Endodermal cell (in vitro differentiated cells): ENCODE measurements around the gene SOCS6. TPM values are rescaled to one million over a fixed set of nuclear protein-coding genes. Genes with fewer than 3 reads are reported as not detected.

Experiments used
- DNase-seq: peaks from one replicate; pipeline ENCODE4 v3.0.0-alpha.2; 2017
- H3K27ac ChIP-seq: 2 replicates; pipeline ENCODE4 v1.5.1; 2013; ENCODE audit warnings: mild to moderate bottlenecking, low read depth, low read length, moderate library complexity
- H3K27me3 ChIP-seq: 2 replicates; pipeline ENCODE4 v1.6.1; 2013; ENCODE audit warnings: mild to moderate bottlenecking, low read length, moderate library complexity; ENCODE audit not compliant: insufficient read depth, control insufficient read depth, poor library complexity, severe bottlenecking
- H3K36me3 ChIP-seq: 2 replicates; pipeline ENCODE4 v1.7.0; 2013; ENCODE audit warnings: mild to moderate bottlenecking, low read length, moderate library complexity; ENCODE audit not compliant: control insufficient read depth, insufficient read depth
- H3K4me1 ChIP-seq: one replicate; pipeline ENCODE4 v1.7.0; 2013; ENCODE audit warnings: low read length; ENCODE audit not compliant: control insufficient read depth, insufficient read depth
- H3K4me3 ChIP-seq: 2 replicates; pipeline ENCODE4 v1.5.1; 2013; ENCODE audit warnings: mild to moderate bottlenecking, low read length, moderate library complexity
- H3K9ac ChIP-seq: 2 replicates; pipeline ENCODE4 v1.6.1; 2013; ENCODE audit warnings: mild to moderate bottlenecking, low read length, moderate library complexity; ENCODE audit not compliant: poor library complexity, severe bottlenecking; ENCODE audit errors: extremely low read depth
- H3K9me3 ChIP-seq: 2 replicates; pipeline ENCODE4 v1.6.1; 2013; ENCODE audit warnings: mild to moderate bottlenecking, low read length, moderate library complexity; ENCODE audit not compliant: control insufficient read depth
- H3K27ac Mint-ChIP-seq: 2 replicates; pipeline ENCODE4 v1.8.0; 2020; ENCODE audit warnings: mixed read lengths
- H3K27me3 Mint-ChIP-seq: 2 replicates; pipeline ENCODE4 v1.8.0; 2021; ENCODE audit warnings: mild to moderate bottlenecking, mixed read lengths; ENCODE audit not compliant: insufficient read depth
- H3K36me3 Mint-ChIP-seq: 2 replicates; pipeline ENCODE4 v1.8.0; 2020; ENCODE audit warnings: low read depth, mixed read lengths
- H3K4me1 Mint-ChIP-seq: 2 replicates; pipeline ENCODE4 v1.8.0; 2020; ENCODE audit warnings: mixed read lengths
- H3K4me3 Mint-ChIP-seq: 2 replicates; pipeline ENCODE4 v1.8.0; 2020; ENCODE audit warnings: mild to moderate bottlenecking, moderate library complexity, mixed read lengths
- H3K9me3 Mint-ChIP-seq: 2 replicates; pipeline ENCODE4 v1.8.0; 2020; ENCODE audit warnings: mild to moderate bottlenecking, mixed read lengths
- CTCF ChIP-seq: fragments of 200-600 bp; sonication (generic); conservative IDR thresholded peaks from 2 replicates; pipeline ENCODE4 v1.5.0; 2021; ENCODE audit warnings: antibody characterized with exemption, mild to moderate bottlenecking
- WGBS, 2 experiments: methylation state at CpG; one replicate each; pipeline versions ENCODE4 v1.1.5 to v1.1.7; 2013; ENCODE audit warnings: missing lambda C conversion rate in 2 of 2, mixed read lengths in 1 of 2; ENCODE audit not compliant: insufficient coverage in 1 of 2, insufficient read length in 1 of 2; 5-methylcytosine and 5-hydroxymethylcytosine counted together
- total RNA-seq, 2 donors: library from RNA; stranded (reverse); fragmentation: NEBNext Ultra II Directional in 1 of 2; extraction: Animal tissue kit (Norgen Biotek cat#: 25700) in 1 of 2; gene quantifications; 2 replicates in 1 of 2; 3 replicates in 1 of 2; pipeline ENCODE4 v1.2.1, GENCODE V29; 2021

Gene SOCS6
- total RNA-seq, 2 donors from 2014 or later, result 28.2 to 30.0 TPM

- Mint-ChIP-seq H3K36me3 (peaks cover 36% of the 10 kb centered on the region), H3K27ac (no peak overlapping the region), H3K9me3 (peaks cover 24% of the 10 kb centered on the region), H3K4me3 (no peak overlapping the region), H3K4me1 (peaks cover 9% of the 10 kb centered on the region), H3K27me3 (peaks cover 32% of the 10 kb centered on the region)
- H3K9me3 ChIP-seq, result peaks cover 34% of the 10 kb centered on the region
- H3K36me3 ChIP-seq, result peaks cover 28% of the 10 kb centered on the region
- TF ChIP-seq CTCF, result no peak
- DNase-seq, result no peak
- no peak overlapping the region for H3K4me3 ChIP-seq
- H3K27ac ChIP-seq, result no peak overlapping the region
- WGBS, 2 experiments, result 50 to 71% methylated on average over 1 to 2 of the region's 2 CpGs
- H3K9ac ChIP-seq, result no peak overlapping the region
- H3K27me3 ChIP-seq, result peaks cover 3% of the 10 kb centered on the region
- no peaks in the 10 kb centered on the region for H3K4me1 ChIP-seq
Observed at GRCh38 chr18:70333757-70334156, 44.9 kb downstream of the SOCS6 start.

GRCh38 chr18:70334264-70334663, 45.4 kb downstream of the SOCS6 start:
- DNase-seq, result no peak
- Mint-ChIP-seq H3K36me3 (peaks cover 41% of the 10 kb centered on the region), H3K4me1 (peaks cover 9% of the 10 kb centered on the region), H3K27ac (no peak overlapping the region), H3K9me3 (peaks cover 29% of the 10 kb centered on the region), H3K4me3 (no peak overlapping the region), H3K27me3 (peaks cover 37% of the 10 kb centered on the region)
- 86 to 92% methylated on average over 1 of the region's 1 CpG for WGBS, 2 experiments
- peaks cover 28% of the 10 kb centered on the region for H3K36me3 ChIP-seq
- TF ChIP-seq CTCF, result no peak
- no peaks in the 10 kb centered on the region for H3K4me1 ChIP-seq
- H3K9ac ChIP-seq, result no peak overlapping the region
- H3K4me3 ChIP-seq, result no peak overlapping the region
- H3K27ac ChIP-seq, result no peak overlapping the region
- peaks cover 8% of the 10 kb centered on the region for H3K27me3 ChIP-seq
- H3K9me3 ChIP-seq, result peaks cover 39% of the 10 kb centered on the region

DNA sequence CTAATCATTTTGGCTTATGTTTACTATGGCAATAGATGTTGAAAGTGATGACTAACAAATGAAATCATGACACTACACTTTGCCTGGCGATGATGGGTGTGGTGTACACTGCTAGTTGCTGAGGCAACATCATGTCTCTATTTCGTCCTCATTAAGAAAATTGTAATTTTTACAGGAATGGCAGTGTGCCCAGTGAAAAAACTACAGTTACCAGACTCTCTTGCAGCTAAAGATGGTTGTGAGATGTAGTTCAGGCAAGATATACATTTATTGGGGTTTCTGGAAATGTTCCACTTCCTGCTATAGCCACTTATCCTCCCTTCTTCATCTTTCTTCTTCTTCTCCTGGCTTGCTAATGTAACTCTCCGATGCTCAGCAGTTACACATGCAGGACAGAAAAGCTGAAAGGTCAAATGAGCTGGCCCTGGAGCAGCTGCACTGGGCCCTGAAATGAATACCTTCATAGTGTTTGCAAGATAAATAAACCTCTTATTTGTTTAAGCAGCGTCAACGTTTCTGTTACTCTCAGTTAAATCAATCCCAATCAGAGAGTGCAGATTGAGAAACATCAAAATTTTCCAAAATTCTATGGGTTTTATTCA, 46.0 kb downstream of the SOCS6 start:
- H3K27me3 ChIP-seq, result peaks cover 9% of the 10 kb centered on the region
- H3K9ac ChIP-seq, result no peak overlapping the region
- H3K4me3 ChIP-seq, result no peak overlapping the region
- peaks cover 26% of the 10 kb centered on the region for H3K36me3 ChIP-seq
- no peak for TF ChIP-seq CTCF
- H3K4me1 Mint-ChIP-seq, result peaks cover 9% of the 10 kb centered on the region
- peaks cover 45% of the 10 kb centered on the region for H3K36me3 Mint-ChIP-seq
- no peak overlapping the region for H3K4me3 Mint-ChIP-seq
- H3K27ac ChIP-seq, result no peak overlapping the region
- 92 to 96% methylated on average over 5 of the region's 5 CpGs for WGBS, 2 experiments
- peaks cover 40% of the 10 kb centered on the region for H3K27me3 Mint-ChIP-seq
- H3K4me1 ChIP-seq, result no peaks in the 10 kb centered on the region
- no peak overlapping the region for H3K27ac Mint-ChIP-seq
- DNase-seq, result no peak
- H3K9me3 ChIP-seq, result peaks cover 45% of the 10 kb centered on the region
- peaks cover 31% of the 10 kb centered on the region for H3K9me3 Mint-ChIP-seq
